CD4-positive, alpha-beta T cell treated with Interleukin-1 beta for 1 hour (primary cell): ENCODE results near the gene ERVV-1.
A peak's percentile ranks its signal among the peaks of the same experiment; 100 is the strongest.
"Not testable (repeated sequence)": the region's sequence is repeated elsewhere in the genome, so short reads cannot be mapped to it uniquely, and the experiment has no call there.

Experiments used
- DNase-seq, 2 donors: peaks; one replicate each; pipeline ENCODE4 v3.0.0-alpha.2; 2020 to 2022

ERVV-1 gene

GRCh38 chr19:53028306-53028705 lies 14.6 kb downstream of the ERVV-1 start:
- DNase-seq: not testable (repeated sequence)

- DNase-seq: no peak
Measured at GRCh38 chr19:53034054-53034453, 20.3 kb downstream of the ERVV-1 start.

- no peak for DNase-seq
Measured at GRCh38 chr19:53034948-53035675, 21.4 kb downstream of the ERVV-1 start.

- DNase-seq: peak in 1 of 2 donors; percentile 2
Measured at GRCh38 chr19:53037101-53038097, 23.7 kb downstream of the ERVV-1 start.

- DNase-seq: no peak
Measured at GRCh38 chr19:53041366-53041765, 27.6 kb downstream of the ERVV-1 start.

GRCh38 chr19:53045536-53045935 lies 31.8 kb downstream of the ERVV-1 start:
- no peak for DNase-seq

- no peak for DNase-seq
Measured at GRCh38 chr19:53047379-53047778, 33.7 kb downstream of the ERVV-1 start.

- DNase-seq: no peak
Measured at GRCh38 chr19:53055117-53055516, 41.4 kb downstream of the ERVV-1 start.

GRCh38 chr19:53057904-53058580 lies 44.3 kb downstream of the ERVV-1 start:
- no peak for DNase-seq
